Skeletal muscle satellite cell (primary cell): ENCODE measurements around the gene ANKS1B.
"Not testable (repeated sequence)": the region's sequence is repeated elsewhere in the genome, so short reads cannot be mapped to it uniquely, and the experiment has no call there.

Source experiments
- H3K27me3 ChIP-seq: 2 replicates; pipeline ENCODE4 v1.7.0; 2013; ENCODE audit warnings: low read length; ENCODE audit not compliant: control insufficient read depth, insufficient read depth
- H3K36me3 ChIP-seq: 2 replicates; pipeline ENCODE4 v1.7.0; 2013; ENCODE audit warnings: mild to moderate bottlenecking, control low read depth, low read length; ENCODE audit not compliant: insufficient read depth
- H3K4me1 ChIP-seq: 2 replicates; pipeline ENCODE4 v1.7.0; 2013; ENCODE audit warnings: low read length; ENCODE audit not compliant: control insufficient read depth, insufficient read depth
- H3K4me2 ChIP-seq: 2 replicates; pipeline ENCODE4 v1.7.0; 2013; ENCODE audit warnings: mild to moderate bottlenecking, low read length
- H3K4me3 ChIP-seq: 2 replicates; pipeline ENCODE4 v1.7.0; 2013; ENCODE audit warnings: low read length
- H3K9ac ChIP-seq: 2 replicates; pipeline ENCODE4 v1.7.0; 2013; ENCODE audit warnings: mild to moderate bottlenecking, low read depth, low read length, moderate library complexity
- H3K9me3 ChIP-seq: replicated peaks from 2 replicates; pipeline ENCODE4 v1.7.0; 2013; ENCODE audit warnings: mild to moderate bottlenecking, control low read depth, low read length

Gene ANKS1B

GRCh38 chr12:99714921-99715320 is 269.8 kb downstream of the ANKS1B start:
- not testable (repeated sequence) for H3K9ac ChIP-seq, H3K27me3 ChIP-seq, H3K4me1 ChIP-seq, H3K4me3 ChIP-seq, H3K9me3 ChIP-seq, H3K36me3 ChIP-seq, H3K4me2 ChIP-seq

- H3K27me3 ChIP-seq = no peaks in the 10 kb centered on the region
- no peak overlapping the region for H3K4me3 ChIP-seq
- no peak overlapping the region for H3K9ac ChIP-seq
- no peaks in the 10 kb centered on the region for H3K9me3 ChIP-seq
- no peaks in the 10 kb centered on the region for H3K36me3 ChIP-seq
- H3K4me2 ChIP-seq = no peak overlapping the region
- no peaks in the 10 kb centered on the region for H3K4me1 ChIP-seq
Measured at GRCh38 chr12:99713946-99714520, 270.7 kb downstream of the ANKS1B start.

- no peak overlapping the region for H3K9ac ChIP-seq
- H3K9me3 ChIP-seq = no peaks in the 10 kb centered on the region
- H3K27me3 ChIP-seq = no peaks in the 10 kb centered on the region
- no peak overlapping the region for H3K4me2 ChIP-seq
- H3K36me3 ChIP-seq = no peaks in the 10 kb centered on the region
- H3K4me3 ChIP-seq = no peak overlapping the region
- H3K4me1 ChIP-seq = no peaks in the 10 kb centered on the region
Measured at GRCh38 chr12:99712281-99712680, 272.5 kb downstream of the ANKS1B start.

DNA sequence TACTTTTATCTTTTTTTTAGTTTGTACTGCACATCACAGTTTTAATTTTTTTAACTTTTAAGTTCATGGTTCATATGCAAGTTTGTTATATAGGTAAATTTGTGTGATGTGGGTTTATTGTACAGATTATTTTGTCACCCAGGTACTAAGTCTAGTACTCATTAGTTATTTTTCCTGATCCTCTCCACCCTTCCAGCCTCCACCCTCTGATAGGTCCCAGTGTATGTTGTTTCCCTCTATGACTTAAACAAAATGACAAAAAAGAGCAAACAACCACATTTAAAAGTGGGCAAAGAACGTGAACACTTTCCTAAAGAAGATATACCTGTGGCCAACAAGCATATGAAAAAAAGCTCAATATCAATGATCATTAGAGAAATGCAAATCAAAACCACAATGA is 273.5 kb downstream of the ANKS1B start:
- H3K36me3 ChIP-seq = no peaks in the 10 kb centered on the region
- H3K4me3 ChIP-seq = no peak overlapping the region
- H3K4me1 ChIP-seq = no peaks in the 10 kb centered on the region
- no peak overlapping the region for H3K4me2 ChIP-seq
- no peaks in the 10 kb centered on the region for H3K27me3 ChIP-seq
- no peaks in the 10 kb centered on the region for H3K9me3 ChIP-seq
- H3K9ac ChIP-seq = no peak overlapping the region

DNA sequence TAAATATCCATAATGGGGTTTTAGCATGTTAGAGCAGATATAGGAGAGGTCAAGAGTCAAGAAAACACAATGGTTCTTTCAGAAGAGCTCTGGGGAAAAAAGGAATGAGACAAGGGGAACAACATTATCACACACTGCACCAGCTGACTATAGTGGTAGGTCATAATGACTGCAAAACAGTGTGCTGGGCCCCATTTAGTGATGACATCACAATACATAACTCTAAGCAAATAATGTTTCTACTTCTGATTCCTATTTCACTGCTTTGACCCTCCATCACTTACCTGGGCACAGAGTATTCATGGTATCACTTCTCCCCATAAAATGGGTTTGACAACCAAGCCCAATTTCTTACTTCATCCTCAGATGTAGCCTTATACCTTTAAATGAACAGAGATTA is 275.1 kb downstream of the ANKS1B start:
- Histone ChIP-seq H3K4me1 (no peaks in the 10 kb centered on the region), H3K27me3 (no peaks in the 10 kb centered on the region), H3K4me3 (no peak overlapping the region), H3K36me3 (no peaks in the 10 kb centered on the region), H3K9me3 (no peaks in the 10 kb centered on the region), H3K9ac (no peak overlapping the region), H3K4me2 (no peak overlapping the region)

- Histone ChIP-seq H3K9ac (no peak overlapping the region), H3K9me3 (no peaks in the 10 kb centered on the region), H3K36me3 (no peaks in the 10 kb centered on the region), H3K27me3 (no peaks in the 10 kb centered on the region), H3K4me3 (no peak overlapping the region), H3K4me1 (no peaks in the 10 kb centered on the region), H3K4me2 (no peak overlapping the region)
Measured at GRCh38 chr12:99709116-99709515, 275.6 kb downstream of the ANKS1B start.

- Histone ChIP-seq H3K27me3 (no peaks in the 10 kb centered on the region), H3K4me2 (no peak overlapping the region), H3K9me3 (no peaks in the 10 kb centered on the region), H3K4me1 (no peaks in the 10 kb centered on the region), H3K4me3 (no peak overlapping the region), H3K9ac (no peak overlapping the region), H3K36me3 (no peaks in the 10 kb centered on the region)
Measured at GRCh38 chr12:99707883-99708282, 276.9 kb downstream of the ANKS1B start.

DNA sequence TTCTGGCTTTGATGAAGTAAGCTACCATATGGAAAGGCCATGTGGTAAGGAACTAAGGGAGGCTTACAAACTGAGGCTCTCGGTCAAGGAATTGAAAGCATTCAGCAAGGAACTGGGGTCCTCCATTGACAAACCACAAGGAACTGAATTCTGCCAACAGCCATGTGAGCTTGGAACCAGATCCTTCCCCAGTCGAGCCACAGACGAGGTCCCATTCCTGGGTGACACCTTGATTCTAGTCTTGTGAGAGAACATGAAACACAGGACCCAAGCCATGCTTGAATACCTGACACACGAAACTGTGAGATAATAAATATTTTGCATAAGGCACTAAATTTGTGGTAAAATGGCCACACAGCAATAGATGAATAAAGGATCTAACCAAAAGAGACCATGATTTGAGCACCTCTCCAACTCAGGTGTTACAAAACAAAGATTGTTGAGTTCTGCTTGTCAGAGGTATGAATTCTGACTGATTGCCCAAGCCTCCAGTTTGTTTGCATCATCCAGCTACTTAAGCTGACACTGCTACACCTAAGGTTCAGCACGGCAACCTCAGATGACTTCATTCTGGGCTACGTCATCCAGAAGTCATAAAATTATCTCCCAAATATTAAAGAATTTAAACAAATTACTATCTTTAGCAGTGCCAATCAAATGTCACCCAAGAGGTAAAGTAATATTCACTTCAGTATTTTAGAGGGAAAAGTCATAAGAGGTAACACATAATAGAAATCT is 277.8 kb downstream of the ANKS1B start:
- H3K9ac ChIP-seq = no peak overlapping the region
- H3K9me3 ChIP-seq = no peaks in the 10 kb centered on the region
- no peaks in the 10 kb centered on the region for H3K36me3 ChIP-seq
- H3K4me1 ChIP-seq = no peaks in the 10 kb centered on the region
- no peak overlapping the region for H3K4me3 ChIP-seq
- H3K27me3 ChIP-seq = no peaks in the 10 kb centered on the region
- H3K4me2 ChIP-seq = no peak overlapping the region

- no peak overlapping the region for H3K4me2 ChIP-seq
- no peaks in the 10 kb centered on the region for H3K36me3 ChIP-seq
- H3K9ac ChIP-seq = no peak overlapping the region
- H3K27me3 ChIP-seq = no peaks in the 10 kb centered on the region
- no peaks in the 10 kb centered on the region for H3K4me1 ChIP-seq
- no peak overlapping the region for H3K4me3 ChIP-seq
- H3K9me3 ChIP-seq = no peaks in the 10 kb centered on the region
Measured at GRCh38 chr12:99704458-99704857, 280.3 kb downstream of the ANKS1B start.

DNA sequence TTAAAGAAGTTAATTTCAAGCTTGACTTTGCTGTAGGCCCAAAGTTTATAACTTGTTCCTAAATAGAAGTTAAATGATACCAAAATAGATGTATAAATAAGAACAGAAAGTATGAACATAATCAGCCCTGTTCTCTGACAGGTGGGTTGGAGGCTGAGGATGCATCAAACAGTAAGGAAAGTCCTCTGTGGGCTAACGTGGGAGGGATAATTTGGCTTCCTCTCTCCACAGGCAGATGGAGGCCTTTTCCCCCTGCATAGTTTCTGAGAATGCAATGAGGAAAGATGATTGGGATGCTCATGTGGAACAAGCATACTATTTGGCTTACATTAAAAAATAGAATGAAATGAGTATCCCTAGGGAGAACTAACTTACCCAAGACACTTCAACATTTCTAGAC is 280.7 kb downstream of the ANKS1B start:
- Histone ChIP-seq H3K9ac (no peak overlapping the region), H3K9me3 (no peaks in the 10 kb centered on the region), H3K4me1 (no peaks in the 10 kb centered on the region), H3K4me3 (no peak overlapping the region), H3K27me3 (no peaks in the 10 kb centered on the region), H3K4me2 (no peak overlapping the region), H3K36me3 (no peaks in the 10 kb centered on the region)

- Histone ChIP-seq H3K4me2 (no peak overlapping the region), H3K9ac (no peak overlapping the region), H3K36me3 (no peaks in the 10 kb centered on the region), H3K27me3 (no peaks in the 10 kb centered on the region), H3K4me1 (no peaks in the 10 kb centered on the region), H3K9me3 (no peaks in the 10 kb centered on the region), H3K4me3 (no peak overlapping the region)
Measured at GRCh38 chr12:99700032-99700431, 284.7 kb downstream of the ANKS1B start.

DNA sequence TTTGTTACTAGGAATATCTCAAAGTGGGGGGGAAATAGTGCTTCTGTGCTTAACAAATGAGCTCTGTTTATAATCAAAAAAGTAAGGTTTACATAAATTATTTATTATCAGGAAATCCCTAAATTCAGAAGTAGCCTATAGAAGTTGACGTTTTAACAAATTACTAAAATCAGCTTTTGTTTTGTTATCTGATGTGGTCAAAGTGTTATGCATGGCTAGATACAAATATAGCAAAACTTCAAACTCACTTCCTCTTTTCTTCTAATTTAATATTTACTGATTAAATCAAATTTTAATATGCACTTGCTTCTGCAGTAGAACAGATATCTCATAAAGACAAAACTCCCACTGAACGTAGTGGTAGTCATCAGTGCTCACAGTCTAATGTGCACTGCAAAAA is 289.7 kb downstream of the ANKS1B start:
- Histone ChIP-seq H3K9me3 (no peaks in the 10 kb centered on the region), H3K4me2 (no peak overlapping the region), H3K4me1 (no peaks in the 10 kb centered on the region), H3K4me3 (no peak overlapping the region), H3K27me3 (no peaks in the 10 kb centered on the region), H3K36me3 (no peaks in the 10 kb centered on the region), H3K9ac (no peak overlapping the region)
